ENCODE measurements around the gene ALPL. TPM values are rescaled to one million over a fixed set of nuclear protein-coding genes. Genes with fewer than 3 reads are reported as not detected.
A peak's percentile ranks its signal among the peaks of the same experiment; 100 is the strongest.

Gene ALPL
- total and polyA plus RNA-seq, 9 of the 15 experiments (the other 6 are each of a cell fraction or from before 2014, with no cell fraction given), result 0.04 to 0.38 (median 0.18) TPM; not detected in 4

GRCh38 chr1:21584096-21584495 is 74.9 kb downstream of the ALPL start:
- POLR2A ChIA-PET, result no interaction called here
- Histone ChIP-seq H3K9me1 (ENCODE audit: control insufficient read depth, insufficient read depth, low read length) (no peaks in the 10 kb centered on the region), H3K4me1 (replicated peaks in 1 of 2; ENCODE audit: control insufficient read depth in 2 of 2, insufficient read depth in 2 of 2, low read length in 2 of 2) (peaks cover 15 to 24% of the 10 kb centered on the region in 2 experiments; a peak in 4 of 5 replicates), H4K20me1 (replicated peaks; ENCODE audit: control insufficient read depth, insufficient read depth, low read length) (no peaks in the 10 kb centered on the region; the same call in 1 of the 2 replicates), H3K4me2 (ENCODE audit: insufficient read depth, low read length) (no peak overlapping the region), H3K4me3 (no peak overlapping the region), H3K79me2 (ENCODE audit: control insufficient read depth, insufficient read depth, low read length) (no peaks in the 10 kb centered on the region), H3K36me3 (ENCODE audit: control insufficient read depth, insufficient read depth, low read length) (no peaks in the 10 kb centered on the region), H3K9ac (ENCODE audit: insufficient read depth in 1 of 2, low read depth in 2 of 2, low read length in 2 of 2) (peak overlapping the region in 1 of 2 experiments; percentile 8; a peak in 1 of 4 replicates), H3K9me3 (replicated peaks; ENCODE audit: control insufficient read depth, insufficient read depth, low read depth, low read length) (no peaks in the 10 kb centered on the region), H2AFZ (ENCODE audit: low read depth, low read length) (no peak overlapping the region), H3K27ac (ENCODE audit: extremely low read depth, low read depth, low read length) (no peak overlapping the region), H3K27me3 (ENCODE audit: control insufficient read depth in 2 of 2, insufficient read depth in 2 of 2, low read length in 2 of 2) (peaks cover 18 to 36% of the 10 kb centered on the region in 2 experiments)
- 8% methylated on average over 9 of the region's 10 CpGs for WGBS (ENCODE audit: insufficient coverage, low coverage, missing lambda C conversion rate)
- CTCF ChIA-PET (ENCODE audit: low intra/inter-chr PET ratio), result no interaction called here
- ATAC-seq, result no peak
- in situ Hi-C loops (cut with MboI), result no loop called here
- DNase-seq (ENCODE audit: extremely low read depth in 1 of 4, low spot score in 3 of 4), result no peak
- BruUV-seq (replicated peaks), result no TSS peak
- intact Hi-C loops (cut with micrococcal nuclease), result no loop called here
- FAIRE-seq, result no peak
- TF ChIP-seq CBFB (CRISPR knock-in tag; IDR thresholded peaks at IDR 0.05), result no peak

DNA sequence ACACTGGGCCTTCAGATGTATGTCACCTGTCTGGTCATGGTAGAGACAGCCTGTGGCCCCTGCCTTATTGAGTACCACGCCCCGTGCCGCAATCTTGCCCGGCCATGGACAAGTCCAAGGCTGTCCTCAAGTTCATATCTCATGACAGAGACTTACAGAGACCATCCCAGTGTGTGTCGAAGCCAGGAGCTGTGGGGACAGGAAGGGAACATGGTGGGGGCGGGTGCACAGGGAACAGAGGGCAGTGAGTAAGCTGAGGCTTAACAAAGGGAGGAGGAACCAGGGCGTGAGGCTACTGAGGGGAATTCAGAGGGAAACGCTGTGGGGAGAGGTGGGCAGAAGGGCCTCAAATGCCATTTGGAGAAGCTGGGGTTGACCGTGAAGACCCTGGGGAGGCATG is 75.8 kb downstream of the ALPL start:
- ChIA-PET CTCF (ENCODE audit: low intra/inter-chr PET ratio) (no interaction called here), POLR2A (interaction anchor here (0.6 to 0.8 kb wide), 4 partner anchors 31 to 804 kb away, joined by 3 to 5 read pairs (median 3); no protein-coding TSS in a partner anchor)
- no peak overlapping the region for H3K4me3 ChIP-seq
- peaks cover 15 to 26% of the 10 kb centered on the region in 2 experiments; a peak in 4 of 5 replicates for H3K4me1 ChIP-seq (replicated peaks in 1 of 2; ENCODE audit: control insufficient read depth in 2 of 2, insufficient read depth in 2 of 2, low read length in 2 of 2)
- H3K9ac ChIP-seq (ENCODE audit: insufficient read depth in 1 of 2, low read depth in 2 of 2, low read length in 2 of 2), result peak overlapping the region in 1 of 2 experiments; percentile 7; a peak in 1 of 4 replicates
- in situ Hi-C loops (cut with MboI) (loop anchor here (5.0 kb wide), 1 partner anchor 73 kb away; no protein-coding TSS in a partner anchor), intact Hi-C loops (cut with micrococcal nuclease) (no loop called here)
- H3K27me3 ChIP-seq (ENCODE audit: control insufficient read depth in 2 of 2, insufficient read depth in 2 of 2, low read length in 2 of 2), result peaks cover 12 to 30% of the 10 kb centered on the region in 2 experiments
- BruUV-seq (replicated peaks), result no TSS peak
- WGBS (ENCODE audit: insufficient coverage, low coverage, missing lambda C conversion rate), result 10% methylated on average over 9 of the region's 9 CpGs
- H4K20me1 ChIP-seq (replicated peaks; ENCODE audit: control insufficient read depth, insufficient read depth, low read length), result no peaks in the 10 kb centered on the region; the same call in 1 of the 2 replicates
- no peaks in the 10 kb centered on the region for H3K36me3 ChIP-seq (ENCODE audit: control insufficient read depth, insufficient read depth, low read length)
- peak; percentile 28; the same call in 1 of the 2 replicates for TF ChIP-seq CBFA2T3 (IDR thresholded peaks at IDR 0.05)
- 0 out of 2 replicates have a peak, but pooled peaks have one; percentile 26 for TF ChIP-seq EHMT2 (IDR thresholded peaks at IDR 0.05)
- no peak for TF ChIP-seq PURB (CRISPR knock-in tag; IDR thresholded peaks at IDR 0.05; ENCODE audit: low read depth)
- peak; percentile 53 for TF ChIP-seq EGR1 (conservative IDR thresholded peaks at IDR 0.05)
- no peak for TF ChIP-seq ZNF589 (CRISPR knock-in tag; IDR thresholded peaks at IDR 0.05; ENCODE audit: low read depth)
- DNase-seq (ENCODE audit: extremely low read depth in 1 of 4, low spot score in 3 of 4), result peak in 2 of 4 experiments; percentile 54 to 60
- H3K9me1 ChIP-seq (ENCODE audit: control insufficient read depth, insufficient read depth, low read length), result no peaks in the 10 kb centered on the region
- no peak overlapping the region for H2AFZ ChIP-seq (ENCODE audit: low read depth, low read length)
- peak; percentile 52 for ATAC-seq
- H3K4me2 ChIP-seq (ENCODE audit: insufficient read depth, low read length), result no peak overlapping the region
- peak; percentile 69 for FAIRE-seq
- H3K79me2 ChIP-seq (ENCODE audit: control insufficient read depth, insufficient read depth, low read length), result no peaks in the 10 kb centered on the region
- H3K9me3 ChIP-seq (replicated peaks; ENCODE audit: control insufficient read depth, insufficient read depth, low read depth, low read length), result no peaks in the 10 kb centered on the region
- no peak overlapping the region for H3K27ac ChIP-seq (ENCODE audit: extremely low read depth, low read depth, low read length)
